DLD1 (cell line): ENCODE results near the gene ABI3.

Source experiments
- in situ Hi-C: cut with HindIII; loops from 2 replicates; pipeline ENCODE4 v1.10.0; 2017; ENCODE audit warnings: low sequenced_read_pairs

The ABI3 gene

DNA sequence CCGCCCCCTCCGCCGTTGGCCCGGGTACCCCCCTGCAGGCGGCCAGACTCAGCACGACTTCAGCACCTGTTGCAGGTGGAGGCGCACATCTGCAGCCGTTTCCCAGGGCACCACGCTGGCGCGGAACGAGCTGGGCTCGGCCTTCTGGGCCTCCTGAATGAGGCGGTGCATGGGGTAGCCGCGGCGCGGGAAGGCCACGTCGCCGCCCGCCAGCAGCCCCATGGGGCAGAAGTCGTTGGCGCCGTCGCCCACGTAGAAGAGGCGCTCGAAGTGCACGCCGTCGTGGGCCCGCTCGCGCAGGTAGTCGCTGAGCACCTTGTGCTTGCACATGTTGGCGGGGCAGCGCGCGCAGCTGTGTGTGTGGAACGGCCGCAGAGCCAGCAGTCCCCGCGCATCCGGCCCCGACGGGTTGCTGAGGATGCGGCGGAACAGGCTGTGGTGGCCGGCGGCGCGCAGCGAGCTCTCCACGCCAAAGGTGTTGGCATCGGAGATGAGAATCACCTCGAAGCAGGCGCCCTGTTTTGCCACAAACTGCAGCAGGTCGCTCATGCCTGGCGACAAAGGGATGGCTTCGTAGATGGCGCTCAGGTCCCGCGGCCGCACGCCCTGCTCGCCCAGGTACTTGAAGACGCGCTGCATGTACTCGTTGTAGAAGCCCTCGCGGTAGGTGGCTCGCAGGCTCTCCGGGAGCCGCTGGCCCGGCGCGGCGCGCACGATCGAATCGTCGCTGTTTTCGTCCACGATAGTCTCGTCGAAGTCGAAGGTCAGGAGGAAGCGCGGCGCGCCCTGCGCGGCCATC, 13.9 kb downstream of the ABI3 start:
- in situ Hi-C loops = no loop called here

DNA sequence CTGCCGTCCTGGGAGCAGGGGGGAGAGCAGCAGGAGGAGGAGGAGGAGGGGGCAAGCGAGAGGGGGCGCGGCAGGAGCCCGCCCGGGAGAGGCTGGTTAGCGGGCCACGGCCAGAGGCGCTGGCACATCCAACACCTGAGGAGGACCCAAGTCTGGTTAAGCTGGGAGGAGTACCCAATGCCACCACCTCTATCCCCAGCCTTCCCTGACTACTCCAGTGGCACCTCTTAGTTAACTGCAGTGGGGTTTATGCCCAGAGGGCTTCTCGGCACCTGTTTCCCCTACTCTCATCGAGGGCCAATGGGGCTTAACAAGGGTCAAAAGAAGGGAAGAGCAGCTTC, 14.5 kb downstream of the ABI3 start:
- in situ Hi-C loops = no loop called here

DNA sequence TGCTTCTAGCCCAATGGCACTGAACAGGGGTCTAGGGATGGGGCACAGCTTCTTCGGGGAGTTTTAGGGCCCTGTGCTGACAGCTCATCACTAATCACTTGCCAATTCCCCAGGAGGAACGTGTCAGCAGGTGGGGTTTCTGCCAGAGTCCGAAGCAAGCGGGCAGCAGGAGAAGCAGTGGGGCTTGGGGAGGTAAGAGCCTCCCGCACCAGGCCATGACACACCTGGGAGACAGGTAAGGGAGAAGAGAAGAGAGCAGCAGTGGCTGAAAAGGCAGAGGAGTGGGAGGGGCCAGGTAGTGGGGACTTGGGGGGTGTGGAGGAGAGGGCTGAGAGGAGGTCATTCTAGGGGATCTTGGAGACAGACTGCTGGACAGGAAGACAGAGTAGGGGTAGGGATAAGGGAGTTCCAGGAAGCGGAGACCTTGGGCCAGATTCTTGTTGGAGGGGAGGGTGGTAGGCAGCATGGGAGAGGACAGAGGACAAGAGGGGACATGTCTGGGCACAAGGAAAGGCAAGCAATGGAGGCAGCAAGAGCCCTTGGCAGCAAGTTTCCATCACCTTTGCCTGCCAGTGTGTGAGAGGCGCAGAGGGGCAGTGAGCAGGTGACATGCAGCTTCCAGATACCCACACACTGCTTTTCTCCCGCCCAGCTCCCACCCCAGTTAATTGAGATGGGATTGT, 15.2 kb downstream of the ABI3 start:
- in situ Hi-C loops = no loop called here

DNA sequence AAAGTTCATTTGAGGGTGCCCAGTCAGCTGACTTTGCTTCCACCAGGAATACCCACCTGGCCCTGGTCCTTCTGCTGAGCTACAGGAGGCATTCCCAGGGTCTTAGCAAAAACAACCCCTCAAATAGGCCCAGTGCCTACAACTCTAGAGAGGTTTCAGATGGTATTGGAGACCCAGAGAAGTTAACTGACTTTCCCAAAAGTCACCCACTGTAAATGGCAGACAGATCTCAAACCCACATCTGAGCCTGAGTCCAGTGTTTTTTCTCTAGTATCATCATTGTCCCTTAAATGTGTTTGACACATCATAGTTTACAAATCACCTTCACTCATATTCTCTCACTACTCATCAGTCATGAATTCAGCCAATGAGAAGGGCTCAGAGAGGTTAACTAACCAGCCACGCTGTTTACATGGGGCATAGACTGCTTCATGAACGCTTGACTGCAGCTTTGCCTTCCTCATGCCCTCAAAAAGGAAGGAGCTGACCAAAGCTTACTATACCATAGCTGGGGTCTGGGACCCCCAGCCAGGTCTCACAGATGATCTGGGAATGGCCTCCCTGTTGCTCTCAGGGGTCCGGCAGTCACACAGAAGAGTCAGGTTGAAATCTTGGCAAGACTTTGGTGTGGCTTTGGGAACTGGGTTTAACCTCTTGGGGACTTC, 16.4 kb downstream of the ABI3 start:
- in situ Hi-C loops = no loop called here

DNA sequence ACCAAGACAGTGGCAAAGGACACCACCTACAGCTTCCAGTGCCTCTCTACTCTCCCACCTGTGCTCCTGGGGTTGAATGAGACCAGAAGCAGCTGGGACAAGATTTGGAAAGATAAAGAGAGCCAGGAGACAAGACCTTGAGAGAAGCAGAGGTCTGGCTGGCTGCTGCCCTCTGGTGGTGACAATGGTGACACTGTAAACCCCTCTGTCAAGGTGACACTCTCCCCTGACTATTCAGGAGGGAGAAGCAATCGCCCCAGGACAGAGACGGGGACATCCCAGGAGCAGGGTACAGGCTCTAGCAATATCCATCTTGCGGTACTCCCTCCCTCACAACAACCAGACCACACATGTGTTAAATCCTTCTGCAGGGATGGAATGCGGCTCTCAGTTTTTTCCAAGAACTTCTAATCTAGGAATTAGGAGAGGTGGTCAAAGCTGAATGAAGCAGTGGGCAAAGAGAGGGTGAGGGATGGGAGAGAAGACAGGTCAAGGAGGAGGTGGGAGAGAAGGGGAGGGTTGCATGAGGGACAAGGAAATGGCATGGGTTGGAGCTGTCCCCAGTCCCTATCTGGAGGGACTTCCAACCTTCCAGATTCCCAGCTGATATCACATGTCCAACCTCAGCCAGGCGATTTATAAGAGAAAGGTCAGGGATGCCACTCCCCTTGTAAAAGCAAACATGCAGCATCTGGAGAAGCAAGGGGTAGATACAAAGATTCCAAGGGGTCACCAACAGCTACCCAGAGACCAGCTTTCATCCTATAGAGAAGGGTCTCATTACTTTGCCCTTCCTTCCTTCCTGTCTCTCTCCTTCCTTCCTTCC, 17.1 kb downstream of the ABI3 start:
- in situ Hi-C loops = no loop called here

DNA sequence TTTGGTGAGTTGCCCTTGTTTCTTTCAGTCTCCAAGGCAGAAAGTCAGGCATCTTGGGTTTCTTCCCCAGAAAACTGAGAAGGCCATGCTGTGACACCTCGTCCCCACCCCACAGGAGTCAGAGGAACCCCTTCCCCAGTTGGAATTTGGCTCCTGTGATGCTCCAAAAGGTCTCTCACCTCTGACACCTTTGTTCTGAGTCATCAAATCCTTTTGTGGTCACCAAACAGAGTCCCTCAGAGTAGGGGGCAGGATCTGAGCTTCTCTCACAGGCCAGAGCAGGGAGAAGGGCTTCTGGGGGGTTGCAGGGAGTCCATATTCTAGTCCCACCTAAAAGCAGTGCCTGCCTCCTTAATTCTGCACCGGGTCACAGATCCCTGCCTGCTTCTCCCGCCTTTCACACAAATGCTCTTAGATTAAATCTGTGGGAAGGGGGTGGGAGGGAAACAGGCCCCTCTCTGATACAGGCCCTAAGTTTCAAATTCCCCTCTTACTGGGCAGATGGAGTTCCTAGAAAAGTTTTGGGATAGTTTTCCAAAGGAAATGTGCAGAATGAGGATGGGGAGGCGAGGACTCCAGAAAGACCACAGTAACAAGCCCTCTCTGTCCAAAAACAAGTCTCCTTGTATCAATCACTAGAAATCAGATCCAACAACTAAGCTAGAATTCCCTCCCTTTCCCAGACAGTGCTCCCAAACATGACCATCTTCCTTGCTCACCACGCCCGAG, 18.7 kb downstream of the ABI3 start:
- in situ Hi-C loops = no loop called here

DNA sequence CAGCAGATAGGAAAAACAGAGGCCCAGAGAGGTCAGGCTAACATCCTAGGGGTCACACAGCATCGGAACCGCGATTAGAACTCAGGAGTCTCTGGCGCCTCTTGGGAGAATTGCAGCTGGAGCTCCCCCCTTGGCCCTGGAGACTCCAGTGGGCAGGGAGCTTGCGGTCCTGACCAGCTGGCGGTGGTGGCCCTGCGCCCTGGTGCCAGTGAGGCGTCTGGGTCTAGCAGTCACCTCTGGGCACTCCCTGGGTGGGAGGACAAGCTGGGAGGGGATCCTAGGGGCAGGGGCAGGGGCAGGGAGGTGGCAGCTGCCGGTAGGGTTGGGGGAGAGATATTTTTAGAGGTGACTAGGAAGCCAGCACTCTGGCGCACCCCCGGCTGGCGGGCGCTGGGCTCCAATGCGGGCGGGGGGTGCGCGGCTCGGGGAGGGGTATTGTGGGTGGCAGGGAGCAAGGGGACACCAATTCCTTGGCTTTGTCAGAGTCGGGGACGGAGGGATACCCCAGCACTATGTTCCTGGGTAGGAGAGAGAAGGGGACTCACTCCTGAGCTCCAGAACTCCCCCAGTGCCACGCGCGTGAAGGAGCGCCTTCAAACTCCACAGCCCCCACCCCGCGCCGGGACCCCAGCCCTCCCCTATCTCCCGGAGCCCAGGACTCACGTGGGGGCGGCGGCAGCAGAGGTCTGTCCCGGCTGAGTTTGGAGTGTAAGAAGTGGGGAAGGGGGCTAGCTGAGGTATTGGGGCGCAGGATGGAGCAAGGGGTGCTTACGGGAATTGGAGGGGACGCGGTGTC, 19.5 kb downstream of the ABI3 start:
- in situ Hi-C loops = no loop called here

DNA sequence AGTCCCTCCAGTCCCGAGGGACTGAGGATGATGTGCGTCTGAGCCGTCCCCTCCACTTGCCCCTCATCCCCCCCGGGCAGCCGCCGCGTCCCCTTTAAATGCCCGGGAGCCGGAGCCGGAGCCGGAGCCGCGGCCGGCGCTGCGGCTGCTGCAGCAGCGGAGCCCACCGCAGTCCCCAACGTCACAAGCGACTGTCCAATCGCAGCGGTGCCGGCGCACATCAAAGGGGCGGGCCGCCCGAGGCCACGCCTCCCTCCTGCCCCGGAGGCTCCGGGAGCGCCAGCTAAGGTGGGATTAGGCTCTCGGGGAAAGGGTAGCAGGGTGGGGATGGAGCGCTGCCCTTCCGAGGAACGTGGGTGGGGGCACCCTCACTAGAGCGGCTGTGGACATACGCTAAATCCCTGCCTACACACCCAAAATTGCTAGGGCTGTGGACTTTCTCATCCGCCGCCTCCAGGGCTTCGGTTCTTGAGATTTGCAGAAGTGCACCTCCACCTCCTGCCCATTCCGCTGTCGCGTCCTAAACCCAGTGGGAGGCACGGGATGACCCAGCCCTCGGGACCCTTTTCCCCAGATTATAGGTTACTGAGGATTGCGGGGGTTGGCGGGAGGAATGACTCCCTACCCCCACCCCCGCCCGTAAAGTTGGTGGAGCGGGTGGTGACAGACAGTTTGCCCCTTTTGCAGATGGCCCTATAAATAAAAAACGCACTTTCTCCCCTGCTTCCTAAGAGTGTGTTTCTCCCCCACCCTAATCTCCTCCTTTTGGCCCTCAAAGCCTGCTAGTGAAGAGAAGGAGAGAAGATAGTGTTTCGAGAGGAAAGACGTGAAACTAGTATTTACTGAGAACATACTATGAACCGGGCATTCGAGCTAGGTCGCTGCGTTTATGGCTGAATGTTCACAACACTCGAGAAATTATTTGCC, 20.4 kb downstream of the ABI3 start, which contains the start of gene PHOSPHO1:
TSS of gene PHOSPHO1 (minus strand) at position 152 of the 927 bp plus-strand sequence. CDS start 4,096 bp downstream, outside the sequence.
- in situ Hi-C loops = no loop called here

DNA sequence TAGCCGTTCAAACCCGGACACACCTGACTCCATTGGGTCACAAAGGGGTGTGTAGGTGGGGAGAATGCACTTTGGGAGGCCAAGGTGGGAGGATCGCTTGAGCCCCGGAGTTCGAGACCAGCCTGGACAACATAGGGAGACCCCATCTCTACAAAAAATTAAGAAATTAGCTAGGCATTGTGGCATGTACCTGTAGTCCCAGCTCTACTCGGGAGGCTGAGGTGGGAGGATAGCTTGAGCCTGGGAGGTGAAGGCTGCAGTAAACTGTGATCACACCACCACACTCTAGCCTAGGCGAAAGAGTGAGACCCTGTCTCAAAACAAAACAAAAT, 21.0 kb downstream of the ABI3 start:
- in situ Hi-C loops = no loop called here

DNA sequence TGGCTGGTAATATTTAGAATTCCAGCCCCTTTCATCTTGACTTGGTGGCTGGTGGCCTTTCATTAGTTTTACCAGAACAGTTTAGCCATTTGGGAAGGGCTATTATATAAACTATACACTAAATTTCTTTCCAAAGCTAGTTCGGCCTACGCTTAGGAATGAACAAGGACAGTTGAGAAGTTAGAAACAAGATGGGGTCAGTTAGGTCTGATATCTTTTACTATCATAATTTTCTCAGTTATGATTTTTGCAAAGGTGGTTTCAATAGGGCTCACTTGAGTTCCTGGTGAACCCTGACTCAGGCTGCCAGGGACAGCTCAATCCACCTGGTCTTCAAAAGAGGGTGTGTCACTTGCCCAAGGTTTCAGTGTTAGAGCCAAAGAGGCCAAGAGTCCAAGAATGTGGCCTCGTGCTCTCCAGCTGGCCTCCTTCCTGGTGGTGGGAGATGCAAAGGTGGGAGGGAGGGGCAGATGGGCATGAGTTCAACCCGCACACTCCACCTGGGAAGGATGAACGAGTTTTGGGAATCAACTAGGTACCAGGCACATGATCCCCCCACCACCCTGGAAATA, 24.1 kb downstream of the ABI3 start:
- in situ Hi-C loops = no loop called here

DNA sequence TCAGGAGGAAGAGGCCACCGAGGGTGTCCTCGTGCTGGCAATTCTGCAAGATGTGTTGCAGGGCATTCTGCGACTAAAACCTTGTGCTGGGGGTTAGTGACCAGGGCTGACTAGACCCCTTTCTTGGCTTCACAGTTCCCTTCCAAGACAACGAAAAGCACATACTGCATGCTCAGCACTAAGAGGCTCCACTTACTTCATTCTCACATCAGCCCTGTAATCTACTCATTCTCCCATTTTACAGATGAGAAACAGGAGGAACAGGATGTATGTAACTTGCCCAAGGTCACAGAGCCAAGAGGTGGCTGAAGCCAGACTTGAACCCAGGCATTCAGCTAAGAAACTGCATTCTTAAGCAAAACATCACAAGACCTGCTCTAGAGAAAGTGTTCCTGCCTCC, 25.4 kb downstream of the ABI3 start:
- in situ Hi-C loops = no loop called here

DNA sequence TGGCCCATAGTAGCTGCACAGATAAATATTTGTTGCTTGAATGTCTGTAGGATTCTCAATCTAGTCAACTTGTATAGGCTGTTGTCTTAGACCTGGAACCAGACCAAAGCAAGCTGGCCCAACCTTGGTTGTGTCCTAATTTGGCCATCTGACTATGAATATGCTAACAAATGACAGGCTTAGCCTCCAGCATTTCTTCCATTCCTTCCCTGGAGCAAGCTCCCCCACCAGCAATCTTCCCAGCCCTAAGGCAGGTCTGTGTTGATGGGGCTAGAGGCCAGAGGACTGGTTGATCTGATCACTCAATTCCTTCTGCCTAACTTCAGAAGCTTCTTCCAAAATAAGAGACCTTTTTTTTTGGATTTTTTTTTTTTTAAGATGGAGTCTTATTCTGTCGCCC, 29.5 kb downstream of the ABI3 start:
- in situ Hi-C loops = no loop called here

DNA sequence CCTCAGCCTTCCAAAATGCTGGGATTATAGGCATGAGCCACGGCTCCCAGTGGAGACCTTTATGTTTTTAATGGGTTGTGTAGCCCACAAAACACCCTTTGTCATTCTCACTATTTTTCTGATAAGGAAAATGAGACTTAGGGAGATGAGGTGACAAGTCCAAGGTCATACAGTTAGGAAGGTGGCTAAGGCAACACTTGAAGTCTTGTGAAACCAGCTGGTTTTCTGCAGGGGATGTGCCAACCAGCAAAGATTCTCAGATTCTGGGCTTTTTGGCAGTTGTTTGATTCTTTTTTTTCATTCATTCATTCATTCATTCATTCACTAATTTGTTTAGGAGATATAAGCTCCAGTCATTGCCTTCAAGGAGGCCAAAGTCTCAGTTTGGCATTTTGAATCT, 30.1 kb downstream of the ABI3 start:
- in situ Hi-C loops = no loop called here

DNA sequence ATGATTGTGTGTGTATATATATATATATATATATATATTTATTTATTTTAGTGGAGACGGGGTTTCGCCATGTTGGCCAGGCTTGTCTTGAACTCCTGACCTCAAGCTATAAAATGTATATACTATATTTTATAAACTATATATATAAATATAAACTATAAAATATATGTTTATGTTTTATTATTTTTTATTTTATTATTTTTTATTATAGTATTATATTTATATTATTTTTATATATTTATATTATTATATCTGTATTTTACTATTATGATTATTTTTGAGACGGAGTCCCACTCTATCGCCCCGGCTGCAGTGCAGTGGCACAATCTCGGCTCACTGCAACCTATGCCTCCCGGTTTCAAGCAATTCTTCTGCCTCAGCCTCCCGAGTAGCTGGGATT, 30.5 kb downstream of the ABI3 start:
- in situ Hi-C loops = no loop called here

DNA sequence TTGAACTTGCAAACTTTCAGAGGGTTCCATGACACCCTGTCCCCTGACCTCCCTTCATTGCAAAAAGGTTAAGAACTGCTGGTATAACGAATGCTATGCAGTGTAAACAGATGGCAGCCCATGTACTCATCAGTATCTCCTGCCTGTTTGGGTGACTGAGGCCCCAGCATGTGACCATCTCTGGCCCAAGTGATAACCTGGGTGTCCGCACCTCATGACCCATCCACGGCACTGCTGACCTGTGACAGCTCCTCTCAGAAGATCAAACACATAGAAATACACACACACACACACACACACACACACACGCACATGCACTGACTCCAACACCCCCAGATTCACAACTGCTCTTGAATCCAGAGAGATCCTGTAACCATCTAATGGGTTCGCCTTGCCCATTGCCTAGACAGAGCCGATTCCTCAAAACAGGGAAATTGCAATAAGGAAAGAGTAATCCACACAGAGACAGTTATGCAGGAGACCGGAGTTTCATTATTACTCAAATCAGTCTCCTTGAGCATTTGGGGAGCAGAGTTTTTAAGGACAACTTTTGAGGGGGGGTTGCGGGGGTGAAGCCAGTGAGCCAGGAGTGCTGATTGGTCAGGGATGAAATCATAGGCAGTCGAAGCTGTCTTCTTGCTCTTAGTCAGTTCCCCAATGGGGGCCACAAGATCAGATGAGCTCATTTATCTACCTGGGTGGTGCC, 31.3 kb downstream of the ABI3 start:
- in situ Hi-C loops = no loop called here

DNA sequence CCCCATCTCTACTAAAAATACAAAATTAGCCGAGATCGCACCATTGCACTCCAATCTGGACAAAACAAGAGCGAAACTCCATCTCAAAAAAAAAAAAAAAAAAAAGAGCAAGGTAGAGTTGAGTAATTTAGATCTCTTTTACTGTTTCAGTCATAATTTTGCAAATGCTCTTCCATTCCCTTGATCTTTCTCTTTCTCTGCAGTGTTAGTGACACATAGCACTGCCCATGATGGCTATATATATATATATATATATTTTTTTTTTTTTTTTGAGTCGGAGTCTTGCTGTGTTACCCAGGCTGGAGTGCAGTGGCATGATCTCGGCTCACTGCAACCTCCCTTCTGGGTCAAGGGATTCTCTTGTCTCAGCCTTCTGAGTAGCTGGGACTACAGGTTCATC, 32.3 kb downstream of the ABI3 start:
- in situ Hi-C loops = no loop called here

DNA sequence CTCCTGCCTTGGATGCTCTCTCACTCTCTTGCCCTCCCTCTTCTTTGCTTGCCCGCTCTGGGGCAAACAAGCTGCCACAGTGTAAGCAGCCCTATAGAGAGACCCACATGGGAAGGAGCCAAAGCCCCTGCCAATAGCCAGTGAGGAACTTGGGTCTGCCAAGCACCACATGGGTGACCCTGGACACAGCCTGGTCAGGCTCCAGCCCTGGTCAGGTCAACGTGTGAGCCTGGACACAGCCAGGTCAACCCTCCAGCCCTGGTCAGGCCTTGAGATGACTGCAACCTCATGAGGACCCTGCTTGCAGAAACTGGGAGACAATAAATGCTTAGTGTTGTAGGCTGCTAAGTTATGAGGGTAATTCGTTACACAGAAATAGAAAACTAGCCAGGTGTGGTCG, 34.3 kb downstream of the ABI3 start:
- in situ Hi-C loops = no loop called here

DNA sequence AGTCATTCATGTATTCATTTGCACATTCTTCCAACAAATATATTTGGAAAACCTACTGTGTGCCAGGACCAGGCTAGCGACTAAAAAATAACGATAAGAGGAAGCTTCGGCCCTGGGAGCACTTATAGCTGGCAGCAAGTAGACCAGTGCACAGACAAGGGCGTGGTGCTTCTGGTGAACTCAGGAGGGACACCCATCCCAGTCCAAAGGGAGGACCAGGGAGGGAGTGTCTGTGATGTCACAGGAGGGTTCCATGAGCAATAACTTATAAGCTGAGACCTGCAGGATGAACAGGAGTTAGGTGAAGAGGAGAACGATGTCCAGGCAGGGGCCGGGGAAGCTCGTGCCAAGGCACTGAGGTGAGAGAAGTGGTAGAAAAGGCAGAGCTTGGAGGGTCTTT, 37.4 kb downstream of the ABI3 start:
- in situ Hi-C loops = no loop called here
